Ovary (tissue), 3 donors: ENCODE data around the gene SLIT2.

Experiments
- CTCF ChIP-seq, 3 donors: fragments of 450-650 bp in 2 of 3; fragments of 200-600 bp in 1 of 3; IDR thresholded peaks; one replicate each; pipeline versions ENCODE4 v1.5.1 to v1.8.0; 2016 to 2022; ENCODE audit warnings: antibody characterized with exemption in 3 of 3, mild to moderate bottlenecking in 1 of 3
- POLR2A ChIP-seq: fragments of 450-650 bp; IDR thresholded peaks from one replicate; pipeline ENCODE4 v1.6.1; 2017; ENCODE audit warnings: antibody characterized with exemption, mild to moderate bottlenecking, moderate library complexity
- donor health status: DM: no; HTN: no; CAD: no.

GRCh38 chr4:20249333-20249732, 2.4 kb upstream of the SLIT2 start:
- no peak for TF ChIP-seq CTCF (IDR thresholded peaks at IDR 0.05)
- TF ChIP-seq POLR2A, result no peak
